WI38 (cell line): Measurements from ENCODE around the gene ZIC4.

Source experiments
- H3K4me3 ChIP-seq: 2 replicates; pipeline ENCODE4 v1.5.1; 2011; ENCODE audit warnings: low read depth, mild to moderate bottlenecking, control low read depth, low read length
- TF ChIP-seq, protein P1 (sequence below): IDR thresholded peaks from 2 replicates; pipeline ENCODE4 v1.5.1; 2012; ENCODE audit warnings: low read depth, mild to moderate bottlenecking, control low read depth, low read length

The ZIC4 gene

DNA sequence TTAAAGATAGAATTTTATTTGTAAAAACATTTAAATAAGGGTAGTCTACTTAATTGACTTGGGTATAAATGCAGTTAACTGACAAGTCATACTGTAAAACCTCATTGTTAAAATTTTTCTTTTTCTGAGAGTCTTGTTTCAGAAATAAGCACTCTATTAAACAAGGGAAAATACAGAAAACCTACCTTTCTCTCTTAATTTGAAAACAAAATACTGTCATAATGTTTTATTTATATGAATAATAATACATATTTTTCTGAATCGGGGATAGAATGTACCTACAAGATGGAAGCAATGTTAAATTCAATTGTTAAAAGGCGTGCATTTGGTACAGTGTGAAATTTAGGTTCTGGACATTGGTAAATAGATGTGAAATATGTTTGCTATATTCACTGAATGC is 20.6 kb upstream of the ZIC4 start:
- TF ChIP-seq, protein P1, sequence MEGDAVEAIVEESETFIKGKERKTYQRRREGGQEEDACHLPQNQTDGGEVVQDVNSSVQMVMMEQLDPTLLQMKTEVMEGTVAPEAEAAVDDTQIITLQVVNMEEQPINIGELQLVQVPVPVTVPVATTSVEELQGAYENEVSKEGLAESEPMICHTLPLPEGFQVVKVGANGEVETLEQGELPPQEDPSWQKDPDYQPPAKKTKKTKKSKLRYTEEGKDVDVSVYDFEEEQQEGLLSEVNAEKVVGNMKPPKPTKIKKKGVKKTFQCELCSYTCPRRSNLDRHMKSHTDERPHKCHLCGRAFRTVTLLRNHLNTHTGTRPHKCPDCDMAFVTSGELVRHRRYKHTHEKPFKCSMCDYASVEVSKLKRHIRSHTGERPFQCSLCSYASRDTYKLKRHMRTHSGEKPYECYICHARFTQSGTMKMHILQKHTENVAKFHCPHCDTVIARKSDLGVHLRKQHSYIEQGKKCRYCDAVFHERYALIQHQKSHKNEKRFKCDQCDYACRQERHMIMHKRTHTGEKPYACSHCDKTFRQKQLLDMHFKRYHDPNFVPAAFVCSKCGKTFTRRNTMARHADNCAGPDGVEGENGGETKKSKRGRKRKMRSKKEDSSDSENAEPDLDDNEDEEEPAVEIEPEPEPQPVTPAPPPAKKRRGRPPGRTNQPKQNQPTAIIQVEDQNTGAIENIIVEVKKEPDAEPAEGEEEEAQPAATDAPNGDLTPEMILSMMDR, result no peak
- H3K4me3 ChIP-seq, result no peak overlapping the region

DNA sequence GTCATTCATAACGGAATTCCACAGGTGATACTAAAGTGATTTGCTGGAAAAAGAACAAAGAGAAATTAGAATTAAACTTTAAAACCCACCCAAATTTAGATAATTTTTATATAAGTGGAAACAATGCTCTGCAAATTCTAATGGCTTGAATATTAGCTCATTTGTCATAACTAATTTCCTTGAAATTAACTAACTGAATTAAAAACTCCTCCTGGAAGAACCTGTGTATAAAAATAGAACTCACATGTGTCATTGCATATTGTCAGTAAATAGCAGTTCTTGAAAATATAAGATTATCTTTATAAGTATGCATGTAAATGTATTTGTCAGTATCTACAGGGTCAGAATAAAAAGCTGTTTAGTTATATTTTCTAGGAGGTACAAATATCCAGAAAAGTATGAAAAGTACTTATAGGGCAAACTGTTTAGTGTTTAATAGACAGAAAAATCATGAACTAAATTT is 19.1 kb upstream of the ZIC4 start:
- TF ChIP-seq, protein P1, result no peak
- H3K4me3 ChIP-seq, result no peak overlapping the region

DNA sequence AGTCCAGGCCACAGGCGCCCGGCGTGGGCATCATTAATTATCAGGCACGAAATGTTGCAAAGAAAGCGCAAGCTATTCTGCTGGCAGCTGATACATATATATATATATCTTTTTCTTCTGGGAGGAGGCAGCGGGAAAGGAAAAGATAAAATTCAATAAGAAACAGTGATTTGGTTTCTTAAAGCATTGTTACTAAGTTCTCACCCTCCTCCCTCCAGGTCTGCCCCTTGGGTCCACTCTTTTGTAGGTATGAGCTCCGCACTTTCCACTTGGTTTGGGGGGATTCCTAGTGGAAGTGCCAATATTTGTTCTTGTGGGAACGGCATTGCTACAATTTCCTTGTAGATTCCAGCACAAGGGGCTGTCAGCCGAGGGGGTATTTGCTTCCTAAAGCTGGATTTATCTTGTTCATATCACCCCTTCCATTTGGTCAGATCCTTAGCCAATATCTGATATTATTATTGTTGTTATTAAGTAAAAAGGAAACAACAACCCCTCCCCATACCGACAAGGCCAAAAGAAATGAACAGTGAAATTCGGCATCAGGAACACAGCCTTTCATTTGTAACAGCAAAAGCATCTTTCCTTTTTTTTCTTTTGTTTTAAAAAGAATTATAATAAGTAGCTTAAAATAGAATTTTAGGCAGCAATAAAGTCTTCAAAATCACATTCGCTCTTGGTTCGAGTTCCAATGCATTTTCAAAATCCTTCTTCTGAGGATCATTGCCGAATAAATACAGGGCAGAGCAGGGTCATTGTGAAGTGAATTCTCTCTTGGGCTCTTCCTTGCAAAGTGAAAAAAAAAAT is 18.4 kb upstream of the ZIC4 start:
- H3K4me3 ChIP-seq, result no peak overlapping the region
- TF ChIP-seq, protein P1, result no peak

DNA sequence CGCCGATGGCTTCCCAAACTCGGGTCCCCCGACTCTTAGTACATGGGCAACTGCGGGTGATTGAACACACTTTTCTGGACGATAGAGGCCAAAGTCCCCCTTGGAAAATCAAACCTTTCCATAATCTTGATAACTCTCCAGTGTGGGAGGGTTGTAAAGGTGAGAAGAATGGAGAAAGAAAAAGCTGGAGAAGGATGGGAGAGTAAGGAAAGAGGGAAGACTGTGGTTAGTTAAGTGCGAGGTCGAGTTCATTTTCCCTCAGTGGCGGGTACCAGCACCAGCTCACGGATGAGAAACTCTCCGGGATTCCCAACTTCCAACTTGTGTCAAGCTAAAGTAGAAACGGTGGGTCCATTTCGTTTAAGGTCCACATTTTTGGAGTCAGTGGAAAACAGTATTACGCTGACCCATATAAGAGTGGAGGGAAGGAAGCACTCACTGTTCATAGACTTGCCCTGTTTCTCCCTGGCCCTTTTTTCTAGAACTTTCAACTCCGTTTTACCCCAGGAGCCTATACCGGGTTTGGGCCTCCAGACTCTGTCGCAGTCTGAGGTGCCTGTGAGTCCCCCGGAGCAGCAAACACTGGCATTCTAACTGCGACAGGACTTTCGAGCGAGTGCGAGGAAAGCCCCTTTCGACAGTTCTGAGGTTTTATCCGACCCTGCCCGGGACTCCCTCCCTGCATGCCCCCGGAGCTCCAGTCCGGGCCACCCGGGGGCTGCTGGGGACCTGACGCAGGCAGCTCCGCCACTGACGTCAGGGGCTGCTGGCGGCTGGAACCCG is 17.6 kb upstream of the ZIC4 start:
- TF ChIP-seq, protein P1, result no peak
- no peak overlapping the region for H3K4me3 ChIP-seq

DNA sequence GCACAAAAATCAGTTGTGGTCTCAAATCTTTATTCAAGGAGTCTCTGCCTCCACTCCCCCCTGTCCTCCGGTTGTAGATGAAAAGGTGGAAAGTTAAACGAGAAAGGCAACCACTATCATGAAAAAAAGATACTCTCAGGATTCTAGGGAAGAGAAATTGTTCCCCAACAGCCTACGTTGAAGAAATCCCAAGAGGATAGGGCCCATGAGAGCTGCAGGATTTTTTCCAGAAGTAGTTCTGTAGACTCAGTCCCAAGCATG is 17.1 kb upstream of the ZIC4 start:
- no peak overlapping the region for H3K4me3 ChIP-seq
- TF ChIP-seq, protein P1, result no peak

DNA sequence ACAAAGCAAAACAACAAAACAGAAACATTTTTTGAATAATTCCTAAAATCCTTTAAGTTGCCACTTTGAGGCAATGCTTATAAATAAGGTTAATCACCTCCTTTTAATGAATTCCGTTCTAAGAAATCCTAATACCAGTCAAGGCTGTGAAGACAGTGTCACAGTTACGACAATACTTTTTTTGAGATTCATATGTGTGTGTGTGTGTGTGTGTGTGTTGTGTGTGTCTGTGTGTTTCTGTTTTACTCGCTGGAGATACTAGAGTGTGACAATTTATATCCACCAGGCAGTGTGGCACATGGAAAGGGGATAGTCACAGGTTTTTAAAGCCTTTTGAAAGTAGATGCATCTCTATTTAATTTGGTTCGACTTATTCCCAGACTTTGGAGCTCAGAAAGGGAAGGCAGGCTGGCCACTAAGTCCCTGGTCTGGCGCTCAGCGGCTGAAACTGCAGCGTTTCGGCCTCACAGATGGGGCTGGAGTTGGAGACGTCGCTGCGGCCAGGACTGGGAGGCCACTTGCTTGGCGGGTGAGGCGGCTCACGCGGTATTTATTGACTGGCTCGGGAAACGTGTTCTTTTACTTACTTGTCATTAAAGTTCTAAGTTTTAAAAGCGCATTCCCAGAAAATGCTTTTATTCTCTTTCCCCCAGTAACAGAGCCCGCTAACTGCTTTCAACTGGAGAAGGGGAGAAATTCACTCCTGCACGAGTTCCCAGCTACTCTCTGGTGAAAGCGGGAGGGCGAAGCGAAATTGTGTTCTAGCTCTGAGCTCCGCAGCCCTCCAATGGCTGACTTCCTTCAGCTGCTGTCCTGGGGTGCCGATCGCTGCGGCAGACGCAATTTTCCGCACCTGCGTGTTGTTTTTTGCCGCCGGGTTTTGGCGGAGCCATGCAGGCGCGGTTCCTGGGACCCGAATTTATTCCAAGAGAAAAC is 16.5 kb upstream of the ZIC4 start:
- TF ChIP-seq, protein P1, result no peak
- no peak overlapping the region for H3K4me3 ChIP-seq

DNA sequence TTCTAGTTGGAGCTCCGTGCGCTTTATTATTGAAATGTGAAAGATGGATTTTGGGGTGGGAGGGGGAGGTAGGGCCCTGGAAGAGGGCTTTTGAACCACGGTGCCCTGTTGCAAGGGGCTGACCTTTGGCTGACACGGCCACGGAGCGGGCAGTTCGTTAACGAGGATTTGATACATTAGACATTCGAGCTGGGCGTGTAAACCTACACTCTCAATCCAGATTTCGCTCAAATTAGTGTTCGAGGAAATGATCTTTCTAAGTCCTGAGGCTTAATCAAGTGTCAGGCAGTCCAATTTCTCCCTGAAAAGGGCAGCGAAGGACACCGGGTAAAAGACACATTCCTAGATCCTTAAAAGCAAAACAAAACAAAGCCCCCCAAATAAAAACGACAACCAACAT is 15.9 kb upstream of the ZIC4 start:
- TF ChIP-seq, protein P1, result no peak

More for the DNA sequence above, 15.9 kb upstream of the ZIC4 start:
- H3K4me3 ChIP-seq, result no peak overlapping the region
